ENCODE measurements around the gene FARP1.

- no peak for TF ChIP-seq CTCF (IDR thresholded peaks at IDR 0.05)
- TF ChIP-seq RXRA (IDR thresholded peaks at IDR 0.05; ENCODE audit: borderline replicate concordance, low read depth), result no peak
- no peak for TF ChIP-seq TCF12 (IDR thresholded peaks at IDR 0.05)
- no peak for TF ChIP-seq TEAD4 (IDR thresholded peaks at IDR 0.05; ENCODE audit: borderline replicate concordance, insufficient read depth)
- TF ChIP-seq EP300 (IDR thresholded peaks at IDR 0.05; ENCODE audit: borderline replicate concordance in 1 of 2, low read depth in 1 of 2, low read length in 1 of 2), result no peak
- no peak for TF ChIP-seq ZBTB33 (IDR thresholded peaks at IDR 0.05; ENCODE audit: borderline replicate concordance, low read depth)
- no peak for TF ChIP-seq FOSL2 (IDR thresholded peaks at IDR 0.05; ENCODE audit: borderline replicate concordance, low read depth)
- no peak for TF ChIP-seq TAF1 (IDR thresholded peaks at IDR 0.05; ENCODE audit: borderline replicate concordance, low read depth, low read length)
- no peak for TF ChIP-seq MAX (IDR thresholded peaks at IDR 0.05; ENCODE audit: low read depth)
- TF ChIP-seq PBX3 (IDR thresholded peaks at IDR 0.05), result no peak
- no peak for TF ChIP-seq SIN3A (IDR thresholded peaks at IDR 0.05; ENCODE audit: borderline replicate concordance, low read depth, low read length)
Observed at GRCh38 chr13:98419786-98420553, 277.1 kb downstream of the FARP1 start.
